ENCODE measurements around the gene DOC2A. TPM values are rescaled to one million over a fixed set of nuclear protein-coding genes. Genes with fewer than 3 reads are reported as not detected.

DOC2A gene
- total RNA-seq, 1 experiment from 2014 or later, result 4.1 TPM

- peaks cover 21% of the 10 kb centered on the region for H3K27me3 ChIP-seq (ENCODE audit: control insufficient read depth, insufficient read depth, low read length)
- no peaks in the 10 kb centered on the region for H3K36me3 ChIP-seq (replicated peaks; ENCODE audit: control insufficient read depth, insufficient read depth, low read length)
- no peak overlapping the region for H3K4me3 ChIP-seq (ENCODE audit: insufficient read depth, low read depth, low read length)
- peak; percentile 90 for DNase-seq
Measured at GRCh38 chr16:30032083-30032819, 21.4 kb upstream of the DOC2A start.

GRCh38 chr16:30031477-30031918 is 20.7 kb upstream of the DOC2A start:
- peaks cover 21% of the 10 kb centered on the region for H3K27me3 ChIP-seq (ENCODE audit: control insufficient read depth, insufficient read depth, low read length)

GRCh38 chr16:30030841-30031413 is 20.1 kb upstream of the DOC2A start, which contains the start of gene TLCD3B:
TLCD3B (minus strand) TSS chr16:30031271; CDS start chr16:30030527, 744 bp downstream.
- Histone ChIP-seq H3K27me3 (ENCODE audit: control insufficient read depth, insufficient read depth, low read length) (peaks cover 21% of the 10 kb centered on the region), H3K4me3 (ENCODE audit: insufficient read depth, low read depth, low read length) (peak within 1 kb of the TSS; percentile 52), H3K36me3 (replicated peaks; ENCODE audit: control insufficient read depth, insufficient read depth, low read length) (no peaks in the 10 kb centered on the region)
- peak; percentile 91 for DNase-seq

More at GRCh38 chr16:30031477-30031918, 20.7 kb upstream of the DOC2A start:
- Histone ChIP-seq H3K4me3 (ENCODE audit: insufficient read depth, low read depth, low read length) (peak overlapping the region; percentile 52), H3K36me3 (replicated peaks; ENCODE audit: control insufficient read depth, insufficient read depth, low read length) (no peaks in the 10 kb centered on the region)
- DNase-seq, result peak; percentile 60

- peak overlapping the region; percentile 52 for H3K4me3 ChIP-seq (ENCODE audit: insufficient read depth, low read depth, low read length)
- no peaks in the 10 kb centered on the region for H3K36me3 ChIP-seq (replicated peaks; ENCODE audit: control insufficient read depth, insufficient read depth, low read length)
- peaks cover 19% of the 10 kb centered on the region for H3K27me3 ChIP-seq (ENCODE audit: control insufficient read depth, insufficient read depth, low read length)
- peak; percentile 58 for DNase-seq
Measured at GRCh38 chr16:30030011-30030685, 19.3 kb upstream of the DOC2A start.

- Histone ChIP-seq H3K27me3 (ENCODE audit: control insufficient read depth, insufficient read depth, low read length) (peaks cover 18% of the 10 kb centered on the region), H3K36me3 (replicated peaks; ENCODE audit: control insufficient read depth, insufficient read depth, low read length) (no peaks in the 10 kb centered on the region), H3K4me3 (ENCODE audit: insufficient read depth, low read depth, low read length) (no peak overlapping the region)
- peak; percentile 87 for DNase-seq
Measured at GRCh38 chr16:30028438-30029076, 17.7 kb upstream of the DOC2A start.

- no peak overlapping the region for H3K4me3 ChIP-seq (ENCODE audit: insufficient read depth, low read depth, low read length)
- peaks cover 14% of the 10 kb centered on the region for H3K27me3 ChIP-seq (ENCODE audit: control insufficient read depth, insufficient read depth, low read length)
- DNase-seq, result peak; percentile 42
- H3K36me3 ChIP-seq (replicated peaks; ENCODE audit: control insufficient read depth, insufficient read depth, low read length), result no peaks in the 10 kb centered on the region
Measured at GRCh38 chr16:30027588-30028437, 17.0 kb upstream of the DOC2A start.

- Histone ChIP-seq H3K36me3 (replicated peaks; ENCODE audit: control insufficient read depth, insufficient read depth, low read length) (no peaks in the 10 kb centered on the region), H3K27me3 (ENCODE audit: control insufficient read depth, insufficient read depth, low read length) (peaks cover 10% of the 10 kb centered on the region; the same call in 1 of the 2 replicates), H3K4me3 (ENCODE audit: insufficient read depth, low read depth, low read length) (no peak overlapping the region)
- DNase-seq, result no peak
Measured at GRCh38 chr16:30026449-30026848, 15.6 kb upstream of the DOC2A start.

GRCh38 chr16:30025574-30025973 is 14.7 kb upstream of the DOC2A start:
- no peak overlapping the region for H3K4me3 ChIP-seq (ENCODE audit: insufficient read depth, low read depth, low read length)
- H3K27me3 ChIP-seq (ENCODE audit: control insufficient read depth, insufficient read depth, low read length), result peaks cover 7% of the 10 kb centered on the region; the same call in 1 of the 2 replicates
- no peaks in the 10 kb centered on the region for H3K36me3 ChIP-seq (replicated peaks; ENCODE audit: control insufficient read depth, insufficient read depth, low read length)
- DNase-seq, result no peak

GRCh38 chr16:30025156-30025555 is 14.3 kb upstream of the DOC2A start:
- no peak for DNase-seq
- Histone ChIP-seq H3K36me3 (replicated peaks; ENCODE audit: control insufficient read depth, insufficient read depth, low read length) (no peaks in the 10 kb centered on the region), H3K27me3 (ENCODE audit: control insufficient read depth, insufficient read depth, low read length) (peaks cover 5% of the 10 kb centered on the region; the same call in 1 of the 2 replicates), H3K4me3 (ENCODE audit: insufficient read depth, low read depth, low read length) (no peak overlapping the region)

GRCh38 chr16:30024451-30024850 is 13.6 kb upstream of the DOC2A start:
- Histone ChIP-seq H3K36me3 (replicated peaks; ENCODE audit: control insufficient read depth, insufficient read depth, low read length) (no peaks in the 10 kb centered on the region), H3K27me3 (ENCODE audit: control insufficient read depth, insufficient read depth, low read length) (no peaks in the 10 kb centered on the region; the same call in 1 of the 2 replicates), H3K4me3 (ENCODE audit: insufficient read depth, low read depth, low read length) (no peak overlapping the region)
- DNase-seq, result no peak

- Histone ChIP-seq H3K27me3 (ENCODE audit: control insufficient read depth, insufficient read depth, low read length) (no peaks in the 10 kb centered on the region; the same call in 1 of the 2 replicates), H3K36me3 (replicated peaks; ENCODE audit: control insufficient read depth, insufficient read depth, low read length) (no peaks in the 10 kb centered on the region), H3K4me3 (ENCODE audit: insufficient read depth, low read depth, low read length) (no peak overlapping the region)
- DNase-seq, result no peak
Measured at GRCh38 chr16:30023586-30023985, 12.8 kb upstream of the DOC2A start.

- no peaks in the 10 kb centered on the region for H3K36me3 ChIP-seq (replicated peaks; ENCODE audit: control insufficient read depth, insufficient read depth, low read length)
- no peak for DNase-seq
- no peaks in the 10 kb centered on the region; the same call in 1 of the 2 replicates for H3K27me3 ChIP-seq (ENCODE audit: control insufficient read depth, insufficient read depth, low read length)
- H3K4me3 ChIP-seq (ENCODE audit: insufficient read depth, low read depth, low read length), result no peak within 1 kb of the TSS
Measured at GRCh38 chr16:30022887-30023286, 12.1 kb upstream of the DOC2A start, which contains the start of gene C16orf92. C16orf92 (plus strand) TSS chr16:30023198; CDS start chr16:30023341, 143 bp downstream.

- no peak overlapping the region for H3K4me3 ChIP-seq (ENCODE audit: insufficient read depth, low read depth, low read length)
- H3K36me3 ChIP-seq (replicated peaks; ENCODE audit: control insufficient read depth, insufficient read depth, low read length), result no peaks in the 10 kb centered on the region
- H3K27me3 ChIP-seq (ENCODE audit: control insufficient read depth, insufficient read depth, low read length), result no peaks in the 10 kb centered on the region
- DNase-seq, result no peak
Measured at GRCh38 chr16:30018731-30019158, 7.9 kb upstream of the DOC2A start.
